Posterior vena cava (tissue), 2 donors: ENCODE results near the gene GLB1L3. TPM values are rescaled to one million over a fixed set of nuclear protein-coding genes. Genes with fewer than 3 reads are reported as not detected.
"Not testable (repeated sequence)": the region's sequence is repeated elsewhere in the genome, so short reads cannot be mapped to it uniquely, and the experiment has no call there.

ENCODE experiments used
- DNase-seq: peaks from one replicate; pipeline ENCODE4 v3.0.0-alpha.2; 2020; ENCODE audit warnings: low spot score
- intact Hi-C, 2 donors: fragments of 100-400 bp; cut with DNase I; formaldehyde crosslinking; loops; one replicate each; pipeline versions ENCODE4 v1.14.1 to v1.14.2; 2022 to 2023
- total RNA-seq, 2 donors: library from RNA; stranded (reverse); fragmentation: NEBNext Ultra II Directional; extraction: Animal tissue kit (Norgen Biotek cat#: 25700); gene quantifications; one replicate each; pipeline ENCODE4 v1.2.1, GENCODE V29; 2021
- donor health status: DM: yes; HTN: yes; CAD: no.
- donor health status: DM: yes; HTN: yes; CAD: no.

Gene GLB1L3
- total RNA-seq, 2 donors from 2014 or later, result not detected

DNA sequence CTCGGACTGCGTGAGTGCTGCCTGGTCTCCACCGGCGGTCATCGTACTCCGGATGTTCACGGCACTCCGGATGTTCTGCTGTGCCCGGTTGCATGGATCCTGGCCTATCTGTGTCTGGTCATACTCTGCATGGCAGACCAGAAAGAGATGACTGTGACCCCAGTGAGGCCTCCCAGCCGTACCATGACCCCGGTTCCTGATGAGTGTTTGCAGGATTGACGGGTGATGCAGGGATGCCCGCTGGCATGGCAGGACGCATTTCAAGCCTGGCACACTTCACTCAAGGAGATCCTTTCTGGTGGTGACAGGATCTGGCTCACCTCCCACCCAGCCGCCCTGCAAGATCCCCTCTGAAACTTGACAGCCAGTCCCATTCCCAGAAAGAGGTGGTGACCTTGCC is 61.9 kb downstream of the GLB1L3 start:
- intact Hi-C loops, result no loop called here
- DNase-seq, result no peak

DNA sequence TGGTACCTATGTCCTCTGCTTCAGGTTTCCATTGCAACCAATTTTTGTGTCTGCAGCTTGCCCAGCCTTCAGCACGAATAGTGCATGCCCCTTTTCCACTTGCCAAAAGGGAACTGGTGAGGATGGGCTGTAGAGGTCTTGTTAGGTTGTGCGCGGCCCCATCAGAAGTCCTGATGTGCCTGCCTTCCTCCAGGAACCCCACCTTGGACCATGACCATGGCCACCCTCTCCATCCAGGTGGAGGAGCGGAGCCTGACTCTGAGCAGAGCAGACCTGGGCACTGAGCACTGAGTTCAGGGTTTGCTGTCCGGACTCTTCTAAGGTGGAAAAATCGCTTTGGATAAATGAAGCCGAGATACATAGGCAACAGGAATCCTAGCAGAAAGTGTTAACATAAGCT is 62.5 kb downstream of the GLB1L3 start:
- no peak for DNase-seq
- intact Hi-C loops, result no loop called here

DNA sequence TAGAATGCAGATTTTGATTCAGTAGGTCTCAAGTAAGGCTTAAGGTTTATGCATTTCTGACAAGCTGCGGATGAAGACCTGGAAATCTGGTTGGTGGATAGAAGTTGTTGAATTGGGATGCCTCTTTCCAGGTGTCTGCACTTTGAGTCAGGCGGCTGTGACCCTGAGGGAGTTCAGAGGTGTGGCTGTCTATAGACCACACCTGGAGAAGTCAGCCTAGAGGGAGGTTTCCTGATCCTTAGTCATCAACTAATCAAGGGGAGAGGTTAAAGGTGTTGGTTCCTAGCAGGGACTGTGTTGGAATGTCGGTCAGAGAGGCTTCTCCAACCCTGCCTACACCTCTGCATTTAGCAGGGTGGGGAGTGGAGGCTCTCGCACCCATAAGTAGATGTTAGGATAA is 63.6 kb downstream of the GLB1L3 start:
- intact Hi-C loops, result no loop called here
- no peak for DNase-seq

DNA sequence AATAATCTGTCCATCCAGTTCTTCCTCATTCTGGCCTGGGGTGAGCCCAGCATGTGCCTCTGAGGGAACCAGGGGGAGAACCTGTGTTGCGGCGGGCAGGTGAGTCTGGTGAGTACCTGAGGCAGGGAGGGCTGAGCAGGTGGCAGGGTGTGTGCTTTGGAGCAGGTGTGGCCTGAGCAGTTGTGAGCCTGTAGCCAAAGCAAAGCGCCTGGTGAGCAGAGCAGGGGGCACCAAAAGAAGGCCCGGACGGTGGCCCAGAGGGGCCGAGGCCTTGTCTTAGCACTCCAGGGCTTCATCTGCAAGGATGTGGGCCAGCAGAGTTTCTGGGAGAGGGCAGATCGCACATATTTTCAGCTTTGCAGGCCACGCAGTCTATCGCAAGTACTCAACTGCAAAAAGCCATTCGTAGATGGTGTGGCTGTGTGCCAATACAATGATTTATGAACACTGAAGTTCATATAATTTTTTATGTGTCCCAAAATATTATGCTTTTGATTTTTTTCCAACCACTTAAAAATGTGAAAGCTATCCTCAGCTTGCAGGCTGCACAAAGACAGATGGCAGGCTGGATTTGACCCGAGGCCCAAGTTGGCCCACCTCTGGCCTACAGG is 64.3 kb downstream of the GLB1L3 start:
- intact Hi-C loops, result no loop called here
- DNase-seq, result no peak

DNA sequence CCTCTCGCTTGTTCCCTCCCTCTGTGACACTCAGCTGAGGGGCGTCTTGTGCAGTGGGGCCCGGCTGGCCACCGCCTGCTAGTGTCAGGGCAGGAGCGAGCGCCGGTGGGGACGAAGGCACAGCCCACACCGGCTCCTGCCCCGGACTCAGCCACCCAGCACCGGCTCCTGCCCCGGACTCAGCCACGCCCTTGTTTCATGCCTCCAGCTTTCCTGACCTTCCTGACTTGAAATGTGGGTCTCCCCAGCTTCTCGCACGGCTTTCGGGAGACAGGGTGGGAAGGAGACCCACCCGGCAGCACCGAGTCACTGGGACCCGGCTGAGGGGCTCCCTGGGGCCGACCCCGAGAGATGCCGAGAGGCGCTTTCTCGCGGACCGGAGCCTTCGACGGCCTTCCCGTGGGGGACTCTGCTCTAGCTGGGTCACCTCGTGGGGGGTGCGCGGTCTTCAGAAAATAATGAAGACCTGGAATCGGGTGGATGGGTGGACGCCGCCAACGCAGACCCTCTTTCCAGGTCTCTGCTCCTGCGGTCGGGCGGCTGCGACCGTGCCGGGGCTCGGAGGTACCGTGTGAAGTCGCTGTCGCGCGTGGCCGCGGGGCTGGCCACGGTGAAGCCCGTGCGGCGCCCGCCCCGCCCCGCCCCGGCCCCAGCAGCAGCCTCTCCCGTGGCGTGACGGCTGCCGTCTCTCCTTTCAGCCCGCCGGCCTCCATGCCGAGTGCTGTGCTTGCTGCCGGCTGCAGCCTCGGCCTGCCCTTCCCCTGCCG is 65.8 kb downstream of the GLB1L3 start:
- intact Hi-C loops, result no loop called here
- DNase-seq, result no peak

DNA sequence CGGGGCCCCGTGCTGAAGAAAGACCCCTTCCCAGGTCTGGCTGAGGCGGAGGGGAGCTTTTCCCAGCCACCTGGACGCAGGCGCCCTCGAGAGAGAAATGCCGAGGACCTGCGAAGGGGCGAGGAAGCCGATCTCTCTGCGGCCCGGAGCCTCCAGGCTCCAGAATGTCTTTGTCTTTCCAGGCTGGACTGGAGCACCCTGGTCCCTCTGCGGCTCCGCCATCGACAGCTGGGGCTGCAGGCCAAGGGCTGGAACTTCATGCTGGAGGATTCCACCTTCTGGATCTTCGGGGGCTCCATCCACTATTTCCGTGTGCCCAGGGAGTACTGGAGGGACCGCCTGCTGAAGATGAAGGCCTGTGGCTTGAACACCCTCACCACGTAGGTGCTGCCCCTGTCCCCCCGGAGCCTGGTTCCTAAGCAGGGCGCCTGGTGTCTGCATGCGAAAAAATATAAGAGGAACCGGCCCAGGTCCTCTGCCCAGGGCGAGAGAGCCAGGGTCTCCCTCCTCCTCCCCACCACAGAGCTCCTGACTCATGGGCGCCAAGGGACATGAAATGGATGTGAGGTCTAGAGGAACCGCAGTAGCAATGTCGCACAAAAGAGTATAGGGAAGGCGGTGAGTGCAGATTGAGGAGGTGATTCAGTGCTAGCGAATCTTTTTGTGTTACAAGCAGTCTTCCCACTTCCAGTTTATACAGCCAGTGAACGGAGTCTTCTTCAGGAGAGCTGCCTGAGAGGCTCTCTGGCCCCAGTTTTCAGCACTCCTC is 66.6 kb downstream of the GLB1L3 start:
- intact Hi-C loops, result no loop called here
- no peak for DNase-seq

- no peak for DNase-seq
- intact Hi-C loops, result no loop called here
Measured at GRCh38 chr11:134343646-134344045, 67.5 kb downstream of the GLB1L3 start.

- intact Hi-C loops, DNase-seq: not testable (repeated sequence)
Measured at GRCh38 chr11:134344497-134345236, 68.5 kb downstream of the GLB1L3 start.

DNA sequence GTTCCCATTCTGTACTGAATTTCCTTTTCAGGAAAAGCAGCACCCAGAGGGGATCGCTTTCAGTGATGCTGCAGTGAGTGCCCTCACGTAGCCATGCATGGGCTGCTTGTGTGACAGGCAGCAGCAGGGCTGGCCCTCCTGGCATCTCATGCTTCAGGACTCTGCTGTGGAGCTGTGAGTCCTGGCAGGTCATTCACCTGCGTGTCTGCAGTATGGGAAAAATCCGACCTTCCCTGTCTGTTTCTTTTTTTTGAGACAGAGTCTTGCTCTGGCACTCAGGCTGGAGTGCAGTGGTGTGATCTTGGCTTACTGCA is 69.0 kb downstream of the GLB1L3 start:
- intact Hi-C loops, result no loop called here
- DNase-seq, result no peak

- DNase-seq, result no peak
- intact Hi-C loops, result no loop called here
Measured at GRCh38 chr11:134346101-134346975, 70.2 kb downstream of the GLB1L3 start.

DNA sequence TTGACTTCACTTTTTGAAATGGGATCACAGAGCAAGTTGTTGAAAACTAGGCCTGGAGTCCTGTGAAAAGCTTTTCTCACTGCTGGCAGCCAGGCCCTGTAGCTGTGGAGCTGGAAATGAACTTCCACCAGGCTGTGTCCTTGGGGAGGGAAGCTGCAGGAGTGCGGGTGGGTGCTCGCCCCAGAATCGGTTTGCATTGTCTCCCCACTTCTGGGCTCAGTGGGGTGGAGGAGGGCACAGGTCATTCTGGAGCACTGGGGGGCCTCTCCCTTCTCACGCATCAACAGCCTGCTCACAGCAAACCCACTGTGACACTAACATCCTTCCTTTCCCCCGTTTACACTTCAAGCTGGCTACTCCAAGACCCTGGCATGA is 70.8 kb downstream of the GLB1L3 start:
- no peak for DNase-seq
- intact Hi-C loops, result no loop called here

- no peak for DNase-seq
- intact Hi-C loops, result no loop called here
Measured at GRCh38 chr11:134347441-134347840, 71.3 kb downstream of the GLB1L3 start.

- intact Hi-C loops, result no loop called here
- no peak for DNase-seq
Measured at GRCh38 chr11:134349109-134349801, 73.1 kb downstream of the GLB1L3 start.

DNA sequence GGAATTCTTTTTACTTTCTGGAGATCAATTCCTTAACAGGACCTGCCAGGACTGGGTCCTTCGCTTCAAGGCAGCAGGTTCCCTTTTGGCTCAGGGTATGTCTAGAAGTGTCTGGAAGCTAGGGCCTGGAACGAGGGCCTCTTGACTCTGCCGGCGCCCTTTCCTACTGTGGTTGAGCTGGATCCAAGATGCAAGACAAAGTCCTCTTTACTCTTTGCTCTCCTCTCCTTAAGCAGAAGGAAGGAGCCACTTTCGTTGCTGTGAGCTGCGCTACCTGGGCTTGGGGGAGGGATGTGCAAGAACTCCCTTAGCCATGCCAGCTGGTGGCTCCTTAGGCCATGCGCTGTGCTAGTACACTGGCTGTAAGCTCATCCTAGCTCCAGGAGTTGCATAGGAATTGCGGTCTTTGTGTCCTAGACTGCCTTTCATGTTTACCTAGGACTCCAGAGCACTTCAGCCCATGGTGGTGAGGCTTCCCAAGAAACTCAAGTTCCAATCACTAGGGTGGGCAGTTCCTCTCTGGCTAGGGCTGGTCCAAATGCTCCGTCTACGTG is 73.7 kb downstream of the GLB1L3 start:
- intact Hi-C loops, result no loop called here
- DNase-seq, result no peak

GRCh38 chr11:134350381-134350780 is 74.2 kb downstream of the GLB1L3 start:
- intact Hi-C loops, result no loop called here
- DNase-seq, result no peak

DNA sequence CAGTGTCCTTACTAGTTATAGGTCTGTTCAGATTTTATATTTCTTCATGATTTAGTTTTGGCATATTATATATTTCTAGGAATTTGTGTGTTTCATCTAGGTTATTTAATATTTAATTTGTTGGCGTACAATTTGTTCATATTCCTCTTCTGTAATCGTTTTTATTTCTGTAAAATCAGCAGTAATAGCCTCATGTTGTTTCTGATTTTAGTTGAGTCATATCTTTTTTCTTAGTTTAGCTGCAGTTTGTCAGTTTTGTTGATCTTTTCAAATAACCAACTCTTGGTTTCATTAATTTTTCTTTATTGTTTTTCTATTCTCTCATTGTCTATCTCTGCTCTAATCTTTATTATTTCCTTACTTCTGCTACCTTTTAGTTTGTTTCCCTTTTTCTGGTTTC is 75.9 kb downstream of the GLB1L3 start:
- intact Hi-C loops, result no loop called here
- no peak for DNase-seq

- DNase-seq, result no peak
Measured at GRCh38 chr11:134355136-134355535, 79.0 kb downstream of the GLB1L3 start.

GRCh38 chr11:134355656-134356055 is 79.5 kb downstream of the GLB1L3 start:
- DNase-seq, result peak; percentile 26
- intact Hi-C loops, result no loop called here

More at GRCh38 chr11:134355136-134355535, 79.0 kb downstream of the GLB1L3 start:
- intact Hi-C loops, result no loop called here
